Measurements from ENCODE around the gene OSBPL10. TPM values are rescaled to one million over a fixed set of nuclear protein-coding genes. Genes with fewer than 3 reads are reported as not detected.

The OSBPL10 gene
- polyA plus RNA-seq, 1 donor from 2014 or later, result 2.0 TPM

DNA sequence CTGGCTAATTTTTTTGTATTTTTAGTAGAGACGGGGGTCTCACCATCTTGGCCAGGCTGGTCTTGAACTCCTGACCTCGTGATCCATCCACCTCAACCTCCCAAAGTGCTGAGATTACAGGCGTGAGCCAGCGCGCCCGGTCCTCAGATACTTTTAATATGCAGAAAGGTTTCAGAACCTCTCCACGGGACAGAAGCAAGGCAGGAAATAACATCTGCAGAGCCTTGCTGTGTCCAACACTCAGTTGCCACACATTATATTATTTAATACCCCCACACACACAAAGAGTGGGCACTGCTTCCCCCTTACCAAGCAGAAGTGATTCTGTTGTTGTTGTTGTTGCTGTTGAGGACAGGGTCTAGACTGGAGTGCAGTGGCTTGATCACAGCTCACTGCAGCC, 28.0 kb downstream of the OSBPL10 start:
- no peaks in the 10 kb centered on the region for H3K9me2 ChIP-seq (ENCODE audit: insufficient read depth, low read length)
- H3F3A ChIP-seq (ENCODE audit: insufficient read depth, low read length, poor library complexity, severe bottlenecking), result no peaks in the 10 kb centered on the region
- no peak for TF ChIP-seq EZH2 (IDR thresholded peaks at IDR 0.05; ENCODE audit: borderline replicate concordance, insufficient read depth, low read length, poor library complexity, severe bottlenecking)
- H3K9me3 ChIP-seq (ENCODE audit: low read length), result no peaks in the 10 kb centered on the region
- no peaks in the 10 kb centered on the region for H3K36me3 ChIP-seq (ENCODE audit: insufficient read depth, low read length)
- H3K4me3 ChIP-seq (ENCODE audit: low read length), result no peak overlapping the region
- no peak overlapping the region for H3K27ac ChIP-seq (ENCODE audit: low read length)
- no peaks in the 10 kb centered on the region for H3K79me2 ChIP-seq (replicated peaks; ENCODE audit: insufficient read depth, low read length)
- no peak overlapping the region for H2AFZ ChIP-seq (ENCODE audit: low read depth, low read length)
- no peak overlapping the region for H3K9ac ChIP-seq (ENCODE audit: low read length)
- no peak overlapping the region for H3K4me2 ChIP-seq (ENCODE audit: low read length)
- H4K20me1 ChIP-seq (ENCODE audit: insufficient read depth), result no peaks in the 10 kb centered on the region
- H3K27me3 ChIP-seq (ENCODE audit: insufficient read depth, low read depth, low read length), result no peaks in the 10 kb centered on the region

DNA sequence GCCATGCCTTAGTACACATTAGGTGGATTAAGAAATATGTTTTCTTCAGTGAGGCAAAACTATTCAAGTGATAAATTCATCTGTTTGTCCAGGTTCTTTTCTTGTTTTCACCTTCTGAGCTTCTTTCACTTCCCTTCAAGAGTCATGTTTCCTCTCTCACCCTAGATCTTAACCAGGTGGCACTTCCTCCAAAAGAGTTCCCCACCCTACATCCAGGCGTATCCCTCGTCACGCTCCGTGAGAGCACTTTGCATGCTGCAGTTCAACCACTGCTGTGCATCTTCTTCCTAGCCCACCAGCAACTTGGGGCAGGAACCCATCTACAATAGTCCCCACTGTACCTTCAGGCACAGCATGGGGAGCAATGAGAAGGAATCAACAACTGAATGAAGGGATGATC, 28.9 kb downstream of the OSBPL10 start:
- H3F3A ChIP-seq (ENCODE audit: insufficient read depth, low read length, poor library complexity, severe bottlenecking), result no peaks in the 10 kb centered on the region
- no peak overlapping the region for H3K4me2 ChIP-seq (ENCODE audit: low read length)
- no peaks in the 10 kb centered on the region for H4K20me1 ChIP-seq (ENCODE audit: insufficient read depth)
- H3K36me3 ChIP-seq (ENCODE audit: insufficient read depth, low read length), result no peaks in the 10 kb centered on the region
- no peak overlapping the region for H2AFZ ChIP-seq (ENCODE audit: low read depth, low read length)
- TF ChIP-seq TAF1 (IDR thresholded peaks at IDR 0.05; ENCODE audit: low read depth) (no peak), EP300 (conservative IDR thresholded peaks at IDR 0.05; ENCODE audit: poor library complexity, severe bottlenecking) (no peak), SMC3 (conservative IDR thresholded peaks at IDR 0.05; ENCODE audit: poor library complexity) (no peak), RAD21 (conservative IDR thresholded peaks at IDR 0.05) (no peak), POLR2AphosphoS5 (IDR thresholded peaks at IDR 0.05) (no peak), MXI1 (conservative IDR thresholded peaks at IDR 0.05; ENCODE audit: poor library complexity, severe bottlenecking) (no peak), EZH2 (IDR thresholded peaks at IDR 0.05; ENCODE audit: borderline replicate concordance, insufficient read depth, low read length, poor library complexity, severe bottlenecking) (no peak)
- TF ChIP-seq, protein P1, sequence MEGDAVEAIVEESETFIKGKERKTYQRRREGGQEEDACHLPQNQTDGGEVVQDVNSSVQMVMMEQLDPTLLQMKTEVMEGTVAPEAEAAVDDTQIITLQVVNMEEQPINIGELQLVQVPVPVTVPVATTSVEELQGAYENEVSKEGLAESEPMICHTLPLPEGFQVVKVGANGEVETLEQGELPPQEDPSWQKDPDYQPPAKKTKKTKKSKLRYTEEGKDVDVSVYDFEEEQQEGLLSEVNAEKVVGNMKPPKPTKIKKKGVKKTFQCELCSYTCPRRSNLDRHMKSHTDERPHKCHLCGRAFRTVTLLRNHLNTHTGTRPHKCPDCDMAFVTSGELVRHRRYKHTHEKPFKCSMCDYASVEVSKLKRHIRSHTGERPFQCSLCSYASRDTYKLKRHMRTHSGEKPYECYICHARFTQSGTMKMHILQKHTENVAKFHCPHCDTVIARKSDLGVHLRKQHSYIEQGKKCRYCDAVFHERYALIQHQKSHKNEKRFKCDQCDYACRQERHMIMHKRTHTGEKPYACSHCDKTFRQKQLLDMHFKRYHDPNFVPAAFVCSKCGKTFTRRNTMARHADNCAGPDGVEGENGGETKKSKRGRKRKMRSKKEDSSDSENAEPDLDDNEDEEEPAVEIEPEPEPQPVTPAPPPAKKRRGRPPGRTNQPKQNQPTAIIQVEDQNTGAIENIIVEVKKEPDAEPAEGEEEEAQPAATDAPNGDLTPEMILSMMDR (IDR thresholded peaks at IDR 0.05; ENCODE audit: poor library complexity, severe bottlenecking), result no peak
- TF ChIP-seq, protein P2, sequence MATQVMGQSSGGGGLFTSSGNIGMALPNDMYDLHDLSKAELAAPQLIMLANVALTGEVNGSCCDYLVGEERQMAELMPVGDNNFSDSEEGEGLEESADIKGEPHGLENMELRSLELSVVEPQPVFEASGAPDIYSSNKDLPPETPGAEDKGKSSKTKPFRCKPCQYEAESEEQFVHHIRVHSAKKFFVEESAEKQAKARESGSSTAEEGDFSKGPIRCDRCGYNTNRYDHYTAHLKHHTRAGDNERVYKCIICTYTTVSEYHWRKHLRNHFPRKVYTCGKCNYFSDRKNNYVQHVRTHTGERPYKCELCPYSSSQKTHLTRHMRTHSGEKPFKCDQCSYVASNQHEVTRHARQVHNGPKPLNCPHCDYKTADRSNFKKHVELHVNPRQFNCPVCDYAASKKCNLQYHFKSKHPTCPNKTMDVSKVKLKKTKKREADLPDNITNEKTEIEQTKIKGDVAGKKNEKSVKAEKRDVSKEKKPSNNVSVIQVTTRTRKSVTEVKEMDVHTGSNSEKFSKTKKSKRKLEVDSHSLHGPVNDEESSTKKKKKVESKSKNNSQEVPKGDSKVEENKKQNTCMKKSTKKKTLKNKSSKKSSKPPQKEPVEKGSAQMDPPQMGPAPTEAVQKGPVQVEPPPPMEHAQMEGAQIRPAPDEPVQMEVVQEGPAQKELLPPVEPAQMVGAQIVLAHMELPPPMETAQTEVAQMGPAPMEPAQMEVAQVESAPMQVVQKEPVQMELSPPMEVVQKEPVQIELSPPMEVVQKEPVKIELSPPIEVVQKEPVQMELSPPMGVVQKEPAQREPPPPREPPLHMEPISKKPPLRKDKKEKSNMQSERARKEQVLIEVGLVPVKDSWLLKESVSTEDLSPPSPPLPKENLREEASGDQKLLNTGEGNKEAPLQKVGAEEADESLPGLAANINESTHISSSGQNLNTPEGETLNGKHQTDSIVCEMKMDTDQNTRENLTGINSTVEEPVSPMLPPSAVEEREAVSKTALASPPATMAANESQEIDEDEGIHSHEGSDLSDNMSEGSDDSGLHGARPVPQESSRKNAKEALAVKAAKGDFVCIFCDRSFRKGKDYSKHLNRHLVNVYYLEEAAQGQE (IDR thresholded peaks at IDR 0.05; ENCODE audit: borderline replicate concordance), result no peak
- H3K4me3 ChIP-seq (ENCODE audit: low read length), result no peak overlapping the region
- H3K27ac ChIP-seq (ENCODE audit: low read length), result no peak overlapping the region
- H3K9me3 ChIP-seq (ENCODE audit: low read length), result no peaks in the 10 kb centered on the region
- H3K9me2 ChIP-seq (ENCODE audit: insufficient read depth, low read length), result no peaks in the 10 kb centered on the region
- H3K79me2 ChIP-seq (replicated peaks; ENCODE audit: insufficient read depth, low read length), result no peaks in the 10 kb centered on the region
- no peaks in the 10 kb centered on the region for H3K27me3 ChIP-seq (ENCODE audit: insufficient read depth, low read depth, low read length)
- no peak overlapping the region for H3K9ac ChIP-seq (ENCODE audit: low read length)

DNA sequence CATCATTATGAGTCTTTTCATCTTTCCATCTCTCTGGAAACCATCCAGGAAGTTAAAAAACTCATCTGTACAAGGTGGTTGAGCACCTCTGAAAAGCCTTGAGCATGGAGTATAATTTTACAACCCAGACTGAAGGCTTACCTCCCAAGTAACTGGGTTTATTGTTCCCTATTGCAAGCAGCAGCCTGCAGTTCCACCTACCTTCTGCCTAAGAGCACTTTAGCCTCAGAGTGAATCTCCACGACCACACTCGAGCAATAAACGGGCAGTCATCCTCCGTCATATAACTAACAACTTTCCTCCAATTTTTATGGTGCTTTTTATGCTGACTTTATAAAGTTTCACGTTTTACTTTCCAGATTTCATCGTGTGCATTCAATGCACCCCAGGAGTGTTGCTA, 32.8 kb downstream of the OSBPL10 start:
- Histone ChIP-seq H3K79me2 (replicated peaks; ENCODE audit: insufficient read depth, low read length) (no peaks in the 10 kb centered on the region), H4K20me1 (ENCODE audit: insufficient read depth) (no peaks in the 10 kb centered on the region), H3K4me2 (ENCODE audit: low read length) (no peak overlapping the region), H3K4me3 (ENCODE audit: low read length) (no peak overlapping the region), H3K36me3 (ENCODE audit: insufficient read depth, low read length) (no peaks in the 10 kb centered on the region), H2AFZ (ENCODE audit: low read depth, low read length) (no peak overlapping the region), H3K27ac (ENCODE audit: low read length) (no peak overlapping the region), H3K9me3 (ENCODE audit: low read length) (no peaks in the 10 kb centered on the region), H3K9ac (ENCODE audit: low read length) (no peak overlapping the region), H3K9me2 (ENCODE audit: insufficient read depth, low read length) (no peaks in the 10 kb centered on the region), H3F3A (ENCODE audit: insufficient read depth, low read length, poor library complexity, severe bottlenecking) (no peaks in the 10 kb centered on the region), H3K27me3 (ENCODE audit: insufficient read depth, low read depth, low read length) (no peaks in the 10 kb centered on the region)
- no peak for TF ChIP-seq TAF1 (IDR thresholded peaks at IDR 0.05; ENCODE audit: low read depth)
- no peak for TF ChIP-seq EZH2 (IDR thresholded peaks at IDR 0.05; ENCODE audit: borderline replicate concordance, insufficient read depth, low read length, poor library complexity, severe bottlenecking)
- TF ChIP-seq, protein P2 (IDR thresholded peaks at IDR 0.05; ENCODE audit: borderline replicate concordance), result no peak
- no peak for TF ChIP-seq RAD21 (conservative IDR thresholded peaks at IDR 0.05)
- TF ChIP-seq POLR2AphosphoS5 (IDR thresholded peaks at IDR 0.05), result no peak
- TF ChIP-seq SMC3 (conservative IDR thresholded peaks at IDR 0.05; ENCODE audit: poor library complexity), result no peak
- TF ChIP-seq MXI1 (conservative IDR thresholded peaks at IDR 0.05; ENCODE audit: poor library complexity, severe bottlenecking), result no peak
- TF ChIP-seq EP300 (conservative IDR thresholded peaks at IDR 0.05; ENCODE audit: poor library complexity, severe bottlenecking), result no peak
- TF ChIP-seq, protein P1 (IDR thresholded peaks at IDR 0.05; ENCODE audit: poor library complexity, severe bottlenecking), result no peak

All from neural cell (in vitro differentiated cells).